ENCODE measurements around the gene TIMP2.

DNA sequence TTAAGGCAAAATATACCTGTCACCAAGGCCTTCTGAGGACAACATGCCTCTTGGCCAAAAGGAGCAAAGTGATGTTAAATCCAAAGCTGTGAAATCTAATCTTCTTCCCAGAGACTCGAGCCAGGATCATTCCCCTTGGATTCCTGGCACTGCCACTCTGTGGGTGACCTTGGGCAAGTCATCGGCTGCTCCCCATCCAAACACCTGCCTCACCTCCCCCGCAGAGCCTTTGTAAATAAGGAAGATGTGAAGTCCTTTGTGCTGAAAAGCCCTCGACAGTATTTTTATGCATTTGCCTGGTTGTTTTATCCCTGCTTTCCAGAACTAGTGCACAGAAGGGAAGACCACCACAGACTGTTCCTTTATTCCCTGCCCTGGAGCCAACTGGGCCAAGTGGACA lies 16.8 kb downstream of the TIMP2 start:
- TF ChIP-seq YY1 (IDR thresholded peaks at IDR 0.05; ENCODE audit: insufficient read depth, insufficient read length), result no peak
- TF ChIP-seq SUZ12 (IDR thresholded peaks at IDR 0.05; ENCODE audit: extremely low read depth, insufficient read depth, insufficient read length), result no peak

Data from NT2/D1 (cell line).